Measurements from ENCODE around the gene LGALS12.

LGALS12 gene, protein sequence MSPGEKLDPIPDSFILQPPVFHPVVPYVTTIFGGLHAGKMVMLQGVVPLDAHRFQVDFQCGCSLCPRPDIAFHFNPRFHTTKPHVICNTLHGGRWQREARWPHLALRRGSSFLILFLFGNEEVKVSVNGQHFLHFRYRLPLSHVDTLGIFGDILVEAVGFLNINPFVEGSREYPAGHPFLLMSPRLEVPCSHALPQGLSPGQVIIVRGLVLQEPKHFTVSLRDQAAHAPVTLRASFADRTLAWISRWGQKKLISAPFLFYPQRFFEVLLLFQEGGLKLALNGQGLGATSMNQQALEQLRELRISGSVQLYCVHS

DNA sequence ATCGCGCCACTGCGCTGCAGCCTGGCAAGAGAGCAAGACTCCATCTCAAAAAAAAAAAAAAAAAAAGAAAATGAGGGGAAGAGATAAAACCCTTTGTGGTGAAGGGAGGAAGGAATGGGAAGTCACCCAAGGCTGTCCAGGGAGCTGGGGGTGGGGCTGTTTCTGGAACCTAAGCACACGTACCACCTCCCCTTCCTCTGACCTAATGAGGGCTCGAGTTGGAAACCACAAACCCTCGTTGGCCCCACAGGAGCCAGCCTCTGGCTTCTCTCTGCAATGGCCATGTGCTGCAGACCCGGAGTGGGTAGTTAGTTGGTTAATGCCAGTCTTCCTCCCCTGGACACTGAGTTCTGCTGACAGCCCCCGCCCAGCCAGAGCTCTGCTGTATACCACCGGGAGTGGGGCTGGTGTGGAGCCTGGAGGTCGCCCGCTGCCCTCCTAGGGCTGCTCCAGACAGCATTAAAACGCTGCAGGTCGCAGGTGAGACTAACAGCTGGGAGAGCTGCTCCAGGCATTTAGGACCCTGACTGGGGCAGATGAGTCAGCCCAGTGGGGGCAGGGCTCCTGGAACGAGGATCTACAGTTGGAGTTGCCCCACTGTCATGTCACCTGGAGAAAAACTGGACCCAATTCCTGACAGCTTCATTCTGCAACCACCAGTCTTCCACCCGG lies at the start of gene LGALS12:
TSS of gene LGALS12 (plus strand) at position 228 of the 672 bp plus-strand sequence. CDS start at position 603, 375 bp downstream.
- in situ Hi-C loops (cut with HindIII; ENCODE audit: low sequenced_read_pairs): no loop called here
- no peak for DNase-seq (ENCODE audit: low read depth)
- H3K4me3 ChIP-seq (ENCODE audit: low read depth, low read length): no peak within 1 kb of the TSS
- TF ChIP-seq, protein P1, sequence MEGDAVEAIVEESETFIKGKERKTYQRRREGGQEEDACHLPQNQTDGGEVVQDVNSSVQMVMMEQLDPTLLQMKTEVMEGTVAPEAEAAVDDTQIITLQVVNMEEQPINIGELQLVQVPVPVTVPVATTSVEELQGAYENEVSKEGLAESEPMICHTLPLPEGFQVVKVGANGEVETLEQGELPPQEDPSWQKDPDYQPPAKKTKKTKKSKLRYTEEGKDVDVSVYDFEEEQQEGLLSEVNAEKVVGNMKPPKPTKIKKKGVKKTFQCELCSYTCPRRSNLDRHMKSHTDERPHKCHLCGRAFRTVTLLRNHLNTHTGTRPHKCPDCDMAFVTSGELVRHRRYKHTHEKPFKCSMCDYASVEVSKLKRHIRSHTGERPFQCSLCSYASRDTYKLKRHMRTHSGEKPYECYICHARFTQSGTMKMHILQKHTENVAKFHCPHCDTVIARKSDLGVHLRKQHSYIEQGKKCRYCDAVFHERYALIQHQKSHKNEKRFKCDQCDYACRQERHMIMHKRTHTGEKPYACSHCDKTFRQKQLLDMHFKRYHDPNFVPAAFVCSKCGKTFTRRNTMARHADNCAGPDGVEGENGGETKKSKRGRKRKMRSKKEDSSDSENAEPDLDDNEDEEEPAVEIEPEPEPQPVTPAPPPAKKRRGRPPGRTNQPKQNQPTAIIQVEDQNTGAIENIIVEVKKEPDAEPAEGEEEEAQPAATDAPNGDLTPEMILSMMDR (IDR thresholded peaks at IDR 0.05; ENCODE audit: low read depth, low read length, missing control alignments): no peak

DNA sequence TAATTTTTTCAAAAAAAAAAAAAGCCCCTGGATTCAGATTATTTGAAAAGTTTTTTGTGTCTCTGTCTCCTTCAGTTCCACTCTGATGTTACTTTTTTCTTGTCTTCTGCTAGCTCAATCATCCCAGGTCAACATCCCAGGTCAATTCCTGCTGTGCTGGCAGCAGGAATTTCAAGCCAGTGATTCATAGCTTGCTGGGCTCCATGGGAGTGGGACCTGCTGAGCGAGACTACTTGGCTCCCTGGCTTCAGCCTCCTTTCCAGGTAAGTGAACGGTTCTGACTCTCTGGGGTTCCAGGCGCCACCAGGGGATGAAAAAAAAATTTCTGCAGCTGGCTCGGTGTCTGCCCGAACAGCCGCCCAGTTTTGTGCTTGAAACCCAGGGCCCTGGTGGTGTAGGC lies 46.3 kb upstream of the LGALS12 start:
- TF ChIP-seq, protein P1 (IDR thresholded peaks at IDR 0.05; ENCODE audit: low read depth, low read length, missing control alignments): no peak
- no peak overlapping the region for H3K4me3 ChIP-seq (ENCODE audit: low read depth, low read length)

DNA sequence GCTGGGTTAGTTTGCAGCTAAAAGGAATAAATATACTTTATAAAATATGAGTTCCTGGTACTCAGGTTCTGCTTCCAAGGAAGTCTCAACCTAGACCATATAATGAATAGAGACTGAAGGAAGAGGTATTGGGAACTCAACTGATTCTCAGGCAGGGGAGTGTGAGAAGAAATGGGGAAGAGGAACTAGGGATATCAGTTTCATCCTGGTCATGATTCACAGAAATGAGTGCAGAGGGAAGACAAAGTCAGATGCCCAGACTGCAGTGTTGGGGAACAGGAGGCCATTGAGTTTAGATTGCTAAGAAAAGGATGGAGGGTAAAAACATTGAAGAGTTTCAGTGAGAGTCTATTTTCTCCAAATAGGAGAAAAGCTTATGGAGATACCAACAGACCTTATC lies 43.7 kb upstream of the LGALS12 start:
- DNase-seq (ENCODE audit: low read depth): no peak
- TF ChIP-seq, protein P1 (IDR thresholded peaks at IDR 0.05; ENCODE audit: low read depth, low read length, missing control alignments): no peak
- in situ Hi-C loops (cut with HindIII; ENCODE audit: low sequenced_read_pairs): no loop called here
- no peak overlapping the region for H3K4me3 ChIP-seq (ENCODE audit: low read depth, low read length)

More for the DNA sequence above, 46.3 kb upstream of the LGALS12 start:
- no peak for DNase-seq (ENCODE audit: low read depth)
- in situ Hi-C loops (cut with HindIII; ENCODE audit: low sequenced_read_pairs): no loop called here

DNA sequence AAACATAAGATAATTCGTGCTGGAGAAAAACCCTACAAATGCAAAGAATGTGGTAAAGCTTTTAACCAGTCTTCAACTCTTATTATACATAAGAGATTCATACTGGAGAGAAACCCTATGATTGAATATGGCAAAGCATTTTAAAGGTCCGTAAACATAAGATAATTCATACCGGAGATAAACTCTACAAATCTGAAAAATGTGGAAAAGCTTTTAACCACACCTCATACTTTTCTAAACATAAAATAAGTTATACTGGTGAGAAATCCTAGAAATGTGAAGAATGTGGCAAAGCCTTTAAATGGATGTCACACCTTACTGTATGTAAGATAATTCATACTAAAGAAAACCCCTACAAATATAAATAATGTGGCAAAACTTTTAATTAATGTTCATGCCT lies 35.6 kb upstream of the LGALS12 start:
- in situ Hi-C loops (cut with HindIII; ENCODE audit: low sequenced_read_pairs): no loop called here
- no peak for DNase-seq (ENCODE audit: low read depth)
- TF ChIP-seq, protein P1 (IDR thresholded peaks at IDR 0.05; ENCODE audit: low read depth, low read length, missing control alignments): no peak
- no peak overlapping the region for H3K4me3 ChIP-seq (ENCODE audit: low read depth, low read length)

DNA sequence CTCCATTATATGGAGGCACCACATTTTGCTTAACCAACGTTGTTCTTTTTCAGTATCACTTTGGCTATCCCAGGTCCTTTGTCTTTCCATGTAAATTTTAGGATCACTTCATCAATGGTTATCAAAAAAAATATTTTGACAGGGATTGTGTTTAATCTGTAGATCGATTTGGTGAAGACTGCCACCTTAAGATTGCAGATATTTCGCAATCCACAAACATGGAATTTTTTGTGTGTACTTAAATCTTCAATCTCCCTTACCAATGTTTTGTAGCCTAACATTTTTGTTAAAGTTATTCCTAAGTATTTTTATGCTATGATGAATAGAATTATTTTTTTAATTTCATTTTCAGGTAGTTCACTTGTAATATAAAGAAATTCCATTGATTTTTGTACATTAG lies 33.5 kb upstream of the LGALS12 start:
- no peak for DNase-seq (ENCODE audit: low read depth)
- in situ Hi-C loops (cut with HindIII; ENCODE audit: low sequenced_read_pairs): no loop called here
- H3K4me3 ChIP-seq (ENCODE audit: low read depth, low read length): no peak overlapping the region
- TF ChIP-seq, protein P1 (IDR thresholded peaks at IDR 0.05; ENCODE audit: low read depth, low read length, missing control alignments): no peak

DNA sequence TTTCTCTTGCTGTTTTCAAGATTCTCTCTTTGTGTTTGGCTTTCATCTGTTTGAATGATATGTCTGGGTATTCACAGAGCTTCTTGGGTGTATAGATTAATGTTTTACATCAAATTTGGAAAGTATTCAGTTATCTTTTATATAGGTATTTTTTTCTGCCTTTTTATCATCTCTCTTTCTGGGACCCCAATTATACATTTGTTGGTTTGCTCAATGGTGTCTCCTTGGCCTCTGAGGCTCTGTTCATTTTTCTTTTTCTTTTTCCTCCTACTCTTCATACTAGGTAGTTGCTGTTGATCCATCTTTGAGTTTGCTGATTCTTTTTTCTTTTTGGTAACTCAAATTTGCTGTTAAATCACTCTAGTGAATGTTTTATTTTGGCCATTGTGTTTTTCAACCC lies 29.3 kb upstream of the LGALS12 start:
- TF ChIP-seq, protein P1 (IDR thresholded peaks at IDR 0.05; ENCODE audit: low read depth, low read length, missing control alignments): no peak
- in situ Hi-C loops (cut with HindIII; ENCODE audit: low sequenced_read_pairs): no loop called here
- no peak overlapping the region for H3K4me3 ChIP-seq (ENCODE audit: low read depth, low read length)
- no peak for DNase-seq (ENCODE audit: low read depth)

All from astrocyte of the cerebellum (primary cell).